ENCODE results near the gene TUFM.

DNA sequence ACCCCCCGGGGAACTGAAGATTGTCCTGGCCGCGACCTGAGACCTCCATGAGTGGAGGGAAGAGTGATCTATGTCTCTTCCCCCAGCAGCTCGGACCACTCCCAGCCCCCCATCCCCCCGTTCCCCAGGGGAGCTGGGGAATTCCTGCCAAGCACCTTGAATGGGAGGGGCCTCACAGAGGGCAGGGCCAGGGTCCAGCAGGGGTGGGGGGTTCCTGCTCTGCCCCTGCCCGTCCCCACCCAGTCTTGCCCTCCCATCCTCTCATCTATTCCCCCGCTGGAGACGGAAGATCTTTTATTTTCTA lies 9.4 kb downstream of the TUFM start:
- TF ChIP-seq, protein P1, sequence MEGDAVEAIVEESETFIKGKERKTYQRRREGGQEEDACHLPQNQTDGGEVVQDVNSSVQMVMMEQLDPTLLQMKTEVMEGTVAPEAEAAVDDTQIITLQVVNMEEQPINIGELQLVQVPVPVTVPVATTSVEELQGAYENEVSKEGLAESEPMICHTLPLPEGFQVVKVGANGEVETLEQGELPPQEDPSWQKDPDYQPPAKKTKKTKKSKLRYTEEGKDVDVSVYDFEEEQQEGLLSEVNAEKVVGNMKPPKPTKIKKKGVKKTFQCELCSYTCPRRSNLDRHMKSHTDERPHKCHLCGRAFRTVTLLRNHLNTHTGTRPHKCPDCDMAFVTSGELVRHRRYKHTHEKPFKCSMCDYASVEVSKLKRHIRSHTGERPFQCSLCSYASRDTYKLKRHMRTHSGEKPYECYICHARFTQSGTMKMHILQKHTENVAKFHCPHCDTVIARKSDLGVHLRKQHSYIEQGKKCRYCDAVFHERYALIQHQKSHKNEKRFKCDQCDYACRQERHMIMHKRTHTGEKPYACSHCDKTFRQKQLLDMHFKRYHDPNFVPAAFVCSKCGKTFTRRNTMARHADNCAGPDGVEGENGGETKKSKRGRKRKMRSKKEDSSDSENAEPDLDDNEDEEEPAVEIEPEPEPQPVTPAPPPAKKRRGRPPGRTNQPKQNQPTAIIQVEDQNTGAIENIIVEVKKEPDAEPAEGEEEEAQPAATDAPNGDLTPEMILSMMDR (conservative IDR thresholded peaks at IDR 0.05 in 1 of 2, IDR thresholded peaks at IDR 0.05 in 1 of 2; ENCODE audit: extremely low read depth in 1 of 2, insufficient read depth in 1 of 2, low read depth in 1 of 2, low read length in 2 of 2): no peak
- TF ChIP-seq EZH2 (IDR thresholded peaks at IDR 0.05; ENCODE audit: borderline replicate concordance, low read length): no peak
